GM06990 (cell line): ENCODE data around the gene POMC.

ENCODE experiments used
- DNase-seq: peaks from one replicate; pipeline ENCODE4 v3.0.0-alpha.2; 2011; ENCODE audit not compliant: insufficient read length; ENCODE audit errors: extremely low read depth
- H3K27me3 ChIP-seq: replicated peaks from 2 replicates; pipeline ENCODE4 v1.6.0; 2011; ENCODE audit warnings: low read length; ENCODE audit not compliant: control insufficient read depth, insufficient read depth
- H3K36me3 ChIP-seq: 2 replicates; pipeline ENCODE4 v1.5.1; 2011; ENCODE audit warnings: low read length; ENCODE audit not compliant: control insufficient read depth, insufficient read depth
- H3K4me3 ChIP-seq: replicated peaks from 2 replicates; pipeline ENCODE4 v1.5.1; 2011; ENCODE audit warnings: low read depth, mild to moderate bottlenecking, control low read depth, low read length
- CTCF ChIP-seq: IDR thresholded peaks from 2 replicates; pipeline ENCODE4 v1.5.1; 2011; ENCODE audit warnings: low read length, control low read depth, mild to moderate bottlenecking, inconsistent platforms; ENCODE audit not compliant: insufficient read depth, poor library complexity, severe bottlenecking

POMC gene

GRCh38 chr2:25187729-25188350, 19.5 kb upstream of the POMC start:
- Histone ChIP-seq H3K4me3 (no peak overlapping the region), H3K36me3 (no peaks in the 10 kb centered on the region), H3K27me3 (no peaks in the 10 kb centered on the region)
- DNase-seq = no peak
- TF ChIP-seq CTCF = no peak

GRCh38 chr2:25184254-25184653, 15.9 kb upstream of the POMC start:
- H3K4me3 ChIP-seq = no peak overlapping the region
- no peaks in the 10 kb centered on the region for H3K36me3 ChIP-seq
- no peak for TF ChIP-seq CTCF
- DNase-seq = no peak
- no peaks in the 10 kb centered on the region for H3K27me3 ChIP-seq

- DNase-seq = no peak
- no peak for TF ChIP-seq CTCF
- Histone ChIP-seq H3K27me3 (0 out of 2 replicates have a peak, but pooled peaks cover 2% of the 10 kb centered on the region), H3K4me3 (no peak overlapping the region), H3K36me3 (no peaks in the 10 kb centered on the region)
Observed at GRCh38 chr2:25178976-25179375, 10.6 kb upstream of the POMC start.

- Histone ChIP-seq H3K36me3 (no peaks in the 10 kb centered on the region), H3K4me3 (no peak overlapping the region), H3K27me3 (0 out of 2 replicates have a peak, but pooled peaks cover 2% of the 10 kb centered on the region)
- no peak for TF ChIP-seq CTCF
- DNase-seq = no peak
Observed at GRCh38 chr2:25177211-25177611, 8.8 kb upstream of the POMC start.

- no peak for DNase-seq
- no peak for TF ChIP-seq CTCF
Observed at GRCh38 chr2:25176541-25177181, 8.3 kb upstream of the POMC start.

More at GRCh38 chr2:25176541-25177181, 8.3 kb upstream of the POMC start:
- Histone ChIP-seq H3K4me3 (no peak overlapping the region), H3K27me3 (0 out of 2 replicates have a peak, but pooled peaks cover 2% of the 10 kb centered on the region), H3K36me3 (no peaks in the 10 kb centered on the region)
